ENCODE results near the gene CARS1.
A peak's percentile ranks its signal among the peaks of the same experiment; 100 is the strongest.

Gene CARS1

DNA sequence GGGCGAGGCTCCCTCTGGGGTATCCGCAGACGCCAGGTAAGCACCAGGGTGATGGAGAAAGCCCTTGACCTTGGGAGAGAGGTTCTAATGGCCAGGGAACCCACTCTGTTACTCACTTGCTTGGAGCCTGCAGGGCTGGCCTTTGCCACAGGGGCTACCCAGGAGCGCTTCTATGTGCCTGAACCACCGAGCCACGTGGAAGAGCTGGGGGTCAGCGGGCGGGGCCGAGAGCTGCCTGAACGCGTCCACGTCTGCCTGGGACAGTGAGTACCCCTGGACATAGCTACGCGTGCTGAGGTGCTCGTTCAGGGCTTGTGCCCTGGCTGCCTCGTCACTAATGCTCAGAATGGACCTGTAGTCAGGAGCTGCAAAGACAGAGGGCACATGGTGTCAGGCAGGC is 9.6 kb downstream of the CARS1 start:
- Histone ChIP-seq H3K4me2 (ENCODE audit: low read length) (no peak overlapping the region), H3K27me3 (ENCODE audit: control insufficient read depth, low read length) (no peaks in the 10 kb centered on the region), H3F3A (ENCODE audit: control insufficient read depth, insufficient read depth) (no peaks in the 10 kb centered on the region), H3K27ac (ENCODE audit: low read depth, low read length) (no peak overlapping the region), H3K4me3 (ENCODE audit: low read length) (no peak overlapping the region), H3K36me3 (ENCODE audit: control insufficient read depth, low read length) (peaks cover 52% of the 10 kb centered on the region), H4K20me1 (ENCODE audit: control insufficient read depth, insufficient read depth, low read depth, low read length) (peaks cover 9% of the 10 kb centered on the region; the same call in 1 of the 2 replicates), H3K9me3 (ENCODE audit: control insufficient read depth, insufficient read depth, low read length) (no peaks in the 10 kb centered on the region), H3K79me2 (ENCODE audit: control insufficient read depth, low read length) (peaks cover 94% of the 10 kb centered on the region), H3K9me2 (replicated peaks; ENCODE audit: control insufficient read depth, low read length) (no peaks in the 10 kb centered on the region), H3K4me1 (ENCODE audit: control insufficient read depth, low read length) (peaks cover 32% of the 10 kb centered on the region)
- no peak for TF ChIP-seq EZH2phosphoT487 (IDR thresholded peaks at IDR 0.05; ENCODE audit: borderline replicate concordance, low read length)
- TF ChIP-seq, protein P1, sequence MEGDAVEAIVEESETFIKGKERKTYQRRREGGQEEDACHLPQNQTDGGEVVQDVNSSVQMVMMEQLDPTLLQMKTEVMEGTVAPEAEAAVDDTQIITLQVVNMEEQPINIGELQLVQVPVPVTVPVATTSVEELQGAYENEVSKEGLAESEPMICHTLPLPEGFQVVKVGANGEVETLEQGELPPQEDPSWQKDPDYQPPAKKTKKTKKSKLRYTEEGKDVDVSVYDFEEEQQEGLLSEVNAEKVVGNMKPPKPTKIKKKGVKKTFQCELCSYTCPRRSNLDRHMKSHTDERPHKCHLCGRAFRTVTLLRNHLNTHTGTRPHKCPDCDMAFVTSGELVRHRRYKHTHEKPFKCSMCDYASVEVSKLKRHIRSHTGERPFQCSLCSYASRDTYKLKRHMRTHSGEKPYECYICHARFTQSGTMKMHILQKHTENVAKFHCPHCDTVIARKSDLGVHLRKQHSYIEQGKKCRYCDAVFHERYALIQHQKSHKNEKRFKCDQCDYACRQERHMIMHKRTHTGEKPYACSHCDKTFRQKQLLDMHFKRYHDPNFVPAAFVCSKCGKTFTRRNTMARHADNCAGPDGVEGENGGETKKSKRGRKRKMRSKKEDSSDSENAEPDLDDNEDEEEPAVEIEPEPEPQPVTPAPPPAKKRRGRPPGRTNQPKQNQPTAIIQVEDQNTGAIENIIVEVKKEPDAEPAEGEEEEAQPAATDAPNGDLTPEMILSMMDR (IDR thresholded peaks at IDR 0.05; ENCODE audit: low read depth, low read length, poor library complexity, severe bottlenecking), result no peak

DNA sequence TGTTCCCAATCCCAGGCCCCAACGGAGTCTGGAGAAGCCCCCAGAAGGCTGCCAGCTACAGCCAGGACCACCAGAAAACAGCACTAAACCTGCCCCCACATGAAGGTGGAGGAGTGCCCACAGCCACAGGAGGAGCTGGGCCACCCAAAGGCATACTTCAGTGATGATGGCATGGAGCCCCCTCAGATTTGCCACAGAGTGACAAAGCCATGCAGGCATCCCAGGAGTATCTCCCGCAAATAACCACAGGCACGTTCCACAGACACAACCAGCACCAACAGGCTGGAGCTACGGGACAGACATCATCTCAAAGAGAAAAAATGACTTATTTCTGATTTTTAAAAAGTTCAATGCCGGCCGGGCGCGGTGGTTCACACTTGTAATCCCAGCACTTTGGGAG is 10.6 kb downstream of the CARS1 start:
- Histone ChIP-seq H3K79me2 (ENCODE audit: control insufficient read depth, low read length) (peaks cover 93% of the 10 kb centered on the region), H3K27me3 (ENCODE audit: control insufficient read depth, low read length) (no peaks in the 10 kb centered on the region), H3K36me3 (ENCODE audit: control insufficient read depth, low read length) (peaks cover 55% of the 10 kb centered on the region), H3K4me2 (ENCODE audit: low read length) (no peak overlapping the region), H3K4me1 (ENCODE audit: control insufficient read depth, low read length) (peaks cover 23% of the 10 kb centered on the region), H3F3A (ENCODE audit: control insufficient read depth, insufficient read depth) (no peaks in the 10 kb centered on the region), H4K20me1 (ENCODE audit: control insufficient read depth, insufficient read depth, low read depth, low read length) (peaks cover 9% of the 10 kb centered on the region; the same call in 1 of the 2 replicates), H3K9me2 (replicated peaks; ENCODE audit: control insufficient read depth, low read length) (no peaks in the 10 kb centered on the region), H3K4me3 (ENCODE audit: low read length) (no peak overlapping the region), H3K27ac (ENCODE audit: low read depth, low read length) (no peak overlapping the region), H3K9me3 (ENCODE audit: control insufficient read depth, insufficient read depth, low read length) (no peaks in the 10 kb centered on the region)
- TF ChIP-seq, protein P1 (IDR thresholded peaks at IDR 0.05; ENCODE audit: low read depth, low read length, poor library complexity, severe bottlenecking), result no peak
- no peak for TF ChIP-seq EZH2phosphoT487 (IDR thresholded peaks at IDR 0.05; ENCODE audit: borderline replicate concordance, low read length)

DNA sequence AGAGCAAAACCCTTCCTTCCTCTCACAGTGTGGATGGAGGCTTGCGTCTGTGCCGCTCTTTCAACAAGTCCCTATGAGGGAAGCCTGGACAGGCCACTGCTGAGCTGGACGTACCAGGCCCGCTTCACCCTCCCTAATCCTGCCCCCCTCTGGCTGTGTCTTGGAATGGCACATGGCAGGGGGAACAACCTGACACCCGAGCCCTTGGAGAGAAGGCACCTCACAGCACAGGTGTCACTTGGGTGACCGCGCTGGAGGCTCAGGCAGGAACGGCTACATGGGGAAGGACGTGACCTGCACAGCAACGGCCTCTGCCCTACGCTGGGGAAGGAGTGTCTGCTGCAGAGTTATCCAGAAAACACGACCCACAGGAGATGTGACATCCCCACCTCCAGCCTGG is 11.0 kb downstream of the CARS1 start:
- H3K36me3 ChIP-seq (ENCODE audit: control insufficient read depth, low read length), result peaks cover 55% of the 10 kb centered on the region

More for the DNA sequence above, 11.0 kb downstream of the CARS1 start:
- H3K4me3 ChIP-seq (ENCODE audit: low read length), result no peak overlapping the region
- H3K9me3 ChIP-seq (ENCODE audit: control insufficient read depth, insufficient read depth, low read length), result no peaks in the 10 kb centered on the region
- H3K4me2 ChIP-seq (ENCODE audit: low read length), result no peak overlapping the region
- H4K20me1 ChIP-seq (ENCODE audit: control insufficient read depth, insufficient read depth, low read depth, low read length), result peaks cover 9% of the 10 kb centered on the region; the same call in 1 of the 2 replicates
- no peaks in the 10 kb centered on the region for H3F3A ChIP-seq (ENCODE audit: control insufficient read depth, insufficient read depth)
- H3K79me2 ChIP-seq (ENCODE audit: control insufficient read depth, low read length), result peaks cover 91% of the 10 kb centered on the region
- H3K27me3 ChIP-seq (ENCODE audit: control insufficient read depth, low read length), result no peaks in the 10 kb centered on the region
- peaks cover 19% of the 10 kb centered on the region for H3K4me1 ChIP-seq (ENCODE audit: control insufficient read depth, low read length)
- H3K27ac ChIP-seq (ENCODE audit: low read depth, low read length), result no peak overlapping the region
- H3K9me2 ChIP-seq (replicated peaks; ENCODE audit: control insufficient read depth, low read length), result no peaks in the 10 kb centered on the region
- TF ChIP-seq, protein P1 (IDR thresholded peaks at IDR 0.05; ENCODE audit: low read depth, low read length, poor library complexity, severe bottlenecking), result peak; percentile 42
- TF ChIP-seq EZH2phosphoT487 (IDR thresholded peaks at IDR 0.05; ENCODE audit: borderline replicate concordance, low read length), result no peak

Data from DOHH2 (cell line).